ENCODE results near the gene PGA4.
"Not testable (repeated sequence)": the region's sequence is repeated elsewhere in the genome, so short reads cannot be mapped to it uniquely, and the experiment has no call there.

Gene PGA4

DNA sequence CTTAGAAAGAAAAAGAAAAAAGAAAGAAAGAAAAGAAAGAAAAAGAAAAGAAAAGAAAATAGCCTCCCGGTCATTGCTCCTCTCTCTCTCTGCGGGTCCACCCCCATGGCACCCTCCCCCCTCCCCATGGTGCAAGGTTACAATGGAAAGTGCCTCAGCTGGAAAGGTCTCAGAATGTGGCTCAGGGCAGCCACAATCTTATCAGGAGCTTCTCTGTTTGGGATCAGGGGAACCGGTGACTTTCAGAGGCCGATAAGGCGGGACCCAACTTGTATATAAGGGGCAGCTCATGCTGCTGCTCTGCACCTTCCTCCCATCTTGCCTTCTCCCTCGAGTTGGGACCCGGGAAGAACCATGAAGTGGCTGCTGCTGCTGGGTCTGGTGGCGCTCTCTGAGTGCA lies at the start of gene PGA4:
PGA4 (plus strand) TSS at position 301 of the 400 bp plus-strand sequence; CDS start at position 355, 54 bp downstream.
- DNase-seq, result not testable (repeated sequence)

DNA sequence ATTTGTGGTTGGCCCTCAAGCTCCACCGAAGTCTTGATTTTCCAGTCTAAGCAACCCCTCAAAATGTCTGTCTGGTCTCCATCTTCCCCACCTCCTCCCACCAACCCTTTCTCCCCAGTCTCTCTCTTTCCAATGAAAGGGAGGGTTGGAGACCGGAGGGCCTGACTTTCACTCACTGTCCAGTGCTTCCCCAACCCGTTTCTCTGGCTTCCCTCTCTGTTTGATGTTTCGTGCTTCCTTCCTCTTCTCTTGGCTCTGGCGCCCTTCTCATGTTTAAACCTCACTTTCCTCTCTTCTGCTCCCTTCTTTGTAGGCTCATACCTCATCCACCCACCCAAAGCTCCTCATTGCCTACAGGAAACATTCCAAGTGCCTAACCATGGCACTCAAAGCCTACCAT lies 49.8 kb upstream of the PGA4 start:
- TF ChIP-seq GATA1 (IDR thresholded peaks at IDR 0.05; ENCODE audit: low read depth, low read length), result no peak
- TF ChIP-seq POLR2A (IDR thresholded peaks at IDR 0.05; ENCODE audit: low read length), result no peak
- no peak for DNase-seq

DNA sequence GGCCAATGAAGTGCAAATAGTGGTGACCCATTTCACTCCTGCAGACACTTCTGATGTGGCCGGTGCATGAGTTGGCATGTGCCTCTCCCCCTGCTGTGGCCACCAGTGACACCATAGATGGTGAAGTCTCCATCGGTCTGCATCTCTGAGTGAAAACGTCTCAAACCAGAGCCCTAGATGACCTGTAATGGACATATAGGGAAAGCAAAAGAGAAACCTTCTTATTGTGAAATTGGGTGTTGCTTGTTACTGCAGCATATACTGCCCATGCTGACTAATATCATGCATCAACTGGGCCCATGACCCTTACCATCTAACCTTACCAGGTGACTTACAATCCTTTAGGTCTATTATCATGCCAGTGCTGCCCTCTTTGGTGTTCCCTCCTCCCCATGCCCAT lies 49.3 kb upstream of the PGA4 start:
- no peak for DNase-seq
- TF ChIP-seq GATA1 (IDR thresholded peaks at IDR 0.05; ENCODE audit: low read depth, low read length) (no peak), POLR2A (IDR thresholded peaks at IDR 0.05; ENCODE audit: low read length) (no peak)

DNA sequence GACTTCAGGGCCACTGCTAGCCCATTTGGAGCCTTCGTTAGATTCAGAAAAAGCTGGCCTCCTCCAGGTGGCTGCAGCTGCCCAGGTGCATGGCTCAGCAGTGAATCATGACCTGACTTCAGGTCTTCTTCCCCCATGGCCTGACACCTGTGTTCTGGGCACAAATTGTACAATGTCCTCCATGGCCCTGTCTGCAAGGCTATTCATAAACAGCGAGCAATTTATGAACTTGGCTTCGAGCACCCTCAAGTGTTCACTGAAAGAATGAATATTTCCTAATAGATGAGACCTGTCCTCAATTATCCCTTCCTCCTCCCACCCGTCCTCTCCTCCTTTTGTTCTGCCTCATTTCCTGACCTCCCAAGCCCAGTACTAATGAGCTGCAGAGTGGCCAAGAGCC lies 48.7 kb upstream of the PGA4 start:
- DNase-seq, result no peak
- TF ChIP-seq POLR2A (IDR thresholded peaks at IDR 0.05; ENCODE audit: low read length) (no peak), GATA1 (IDR thresholded peaks at IDR 0.05; ENCODE audit: low read depth, low read length) (no peak)

DNA sequence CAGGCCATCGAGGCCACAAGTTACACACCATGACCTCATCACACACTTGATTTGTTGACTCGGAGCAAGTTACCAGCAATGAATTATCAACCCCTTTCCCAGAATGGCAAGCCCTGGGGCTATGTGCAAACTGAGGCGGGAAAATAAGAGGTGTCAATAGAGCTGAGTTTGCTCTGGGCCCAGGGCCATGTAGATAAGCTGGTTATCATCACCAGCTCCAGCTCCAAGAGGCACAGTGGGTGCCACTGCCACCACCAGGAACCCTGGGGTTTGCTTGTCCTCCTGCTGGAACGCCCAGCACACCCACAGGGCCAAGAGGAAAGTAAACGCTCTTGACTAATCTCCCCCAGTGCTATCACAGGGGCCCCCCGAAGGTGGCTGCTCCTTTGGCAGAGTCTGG lies 47.9 kb upstream of the PGA4 start:
- peak in 1 of 2 experiments; percentile 17 for DNase-seq
- TF ChIP-seq POLR2A (IDR thresholded peaks at IDR 0.05; ENCODE audit: low read length) (no peak), GATA1 (IDR thresholded peaks at IDR 0.05; ENCODE audit: low read depth, low read length) (no peak)

DNA sequence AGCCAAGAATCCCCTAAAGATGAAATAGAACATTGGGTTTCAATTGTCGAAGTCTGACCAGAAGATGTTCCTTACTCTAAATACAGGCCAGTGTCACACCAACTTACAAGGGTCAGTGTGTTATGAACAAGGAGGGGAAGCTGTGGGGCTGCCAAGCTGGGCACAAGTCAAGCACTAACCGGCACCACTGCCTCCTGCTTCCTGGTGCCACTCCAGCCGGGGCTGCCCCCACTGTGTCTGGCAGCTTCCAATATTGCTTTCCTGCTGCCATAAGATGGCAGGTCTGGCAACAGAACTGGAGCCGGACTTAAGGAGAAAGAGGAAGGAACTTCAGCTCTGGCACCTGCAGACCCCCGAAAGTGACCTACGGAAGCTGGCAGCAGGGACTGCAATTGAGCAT lies 47.2 kb upstream of the PGA4 start:
- no peak for TF ChIP-seq GATA1 (IDR thresholded peaks at IDR 0.05; ENCODE audit: low read depth, low read length)
- TF ChIP-seq POLR2A (IDR thresholded peaks at IDR 0.05; ENCODE audit: low read length), result no peak
- DNase-seq, result no peak

DNA sequence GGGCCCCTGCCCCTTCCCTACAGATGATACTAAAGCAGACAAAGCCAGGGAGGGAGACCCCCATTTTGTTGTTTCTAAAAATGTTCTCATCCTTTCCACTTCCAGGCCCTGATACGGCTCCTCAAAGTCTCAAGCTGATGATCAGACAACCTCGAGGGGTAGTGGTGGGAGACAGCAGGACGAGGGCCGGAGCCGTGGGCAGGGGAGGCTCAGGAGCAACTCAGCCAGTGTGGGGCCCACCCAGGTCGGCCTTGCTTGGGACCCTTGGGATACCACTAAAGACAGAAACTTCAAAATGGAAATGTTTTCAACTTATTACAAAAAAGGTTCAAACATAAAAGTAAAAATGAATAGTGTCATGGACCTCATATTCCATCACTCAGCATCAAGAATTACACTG lies 45.7 kb upstream of the PGA4 start:
- DNase-seq, result no peak
- TF ChIP-seq GATA1 (IDR thresholded peaks at IDR 0.05; ENCODE audit: low read depth, low read length), result no peak
- TF ChIP-seq POLR2A (IDR thresholded peaks at IDR 0.05; ENCODE audit: low read length), result no peak

DNA sequence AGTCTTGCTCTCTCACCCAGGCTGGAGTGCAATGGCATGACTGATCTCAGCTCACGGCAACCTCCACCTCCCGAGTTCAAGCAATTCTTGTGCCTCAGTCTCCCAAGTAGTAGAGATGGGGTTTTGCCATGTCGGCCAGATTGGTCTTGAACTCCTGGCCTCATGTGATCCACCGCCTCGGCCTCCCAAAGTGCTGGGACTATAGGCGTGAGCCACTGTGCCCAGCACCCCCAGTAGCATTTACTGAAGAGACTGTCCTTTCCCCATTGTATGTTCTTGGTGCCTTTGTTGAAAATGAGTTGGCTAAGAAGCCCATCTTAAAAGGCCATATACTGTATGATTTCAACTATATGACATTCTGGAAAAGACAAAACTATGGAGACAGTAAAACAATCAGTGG lies 41.9 kb upstream of the PGA4 start:
- DNase-seq, result not testable (repeated sequence)

DNA sequence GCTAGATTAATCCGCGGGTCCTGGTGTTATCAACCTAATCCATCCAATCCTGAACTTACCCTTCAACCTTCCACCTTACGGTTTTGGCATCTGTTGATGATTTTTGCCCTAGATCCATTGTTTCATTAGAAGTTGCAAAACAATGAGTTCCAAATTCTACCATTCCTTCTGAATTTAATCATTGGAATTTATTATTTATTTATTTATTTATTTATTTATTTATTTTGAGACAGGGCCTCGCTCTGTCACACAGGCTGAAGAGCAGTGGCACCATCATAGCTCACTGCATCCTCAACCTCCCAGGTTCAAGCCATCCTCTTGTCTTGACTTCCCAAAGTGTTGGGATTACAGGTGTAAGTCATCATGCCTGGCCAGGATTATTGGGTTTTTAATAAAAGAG lies 40.7 kb upstream of the PGA4 start:
- TF ChIP-seq POLR2A (IDR thresholded peaks at IDR 0.05; ENCODE audit: low read length), result no peak
- TF ChIP-seq GATA1 (IDR thresholded peaks at IDR 0.05; ENCODE audit: low read depth, low read length), result no peak
- DNase-seq, result no peak

DNA sequence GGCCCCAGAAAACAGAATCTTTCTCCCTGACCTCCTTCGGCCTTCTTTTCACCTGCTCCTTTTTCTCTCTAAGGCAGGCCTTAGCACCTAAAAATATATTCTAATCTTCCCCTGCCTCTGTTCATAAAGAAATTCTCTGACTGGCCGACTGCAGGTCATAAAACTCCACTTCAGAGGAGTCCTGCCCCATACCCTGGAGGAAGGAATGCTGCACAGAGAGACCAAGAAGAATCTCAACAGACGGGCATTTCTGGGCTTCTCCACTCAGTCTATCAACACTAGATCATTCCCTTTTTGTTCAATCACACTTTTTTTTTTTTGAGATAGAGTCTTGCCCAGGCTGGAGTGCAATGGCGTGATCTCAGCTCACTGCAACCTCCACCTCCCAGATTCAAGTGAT lies 38.5 kb upstream of the PGA4 start:
- no peak for DNase-seq
- TF ChIP-seq POLR2A (IDR thresholded peaks at IDR 0.05; ENCODE audit: low read length) (no peak), GATA1 (IDR thresholded peaks at IDR 0.05; ENCODE audit: low read depth, low read length) (no peak)

DNA sequence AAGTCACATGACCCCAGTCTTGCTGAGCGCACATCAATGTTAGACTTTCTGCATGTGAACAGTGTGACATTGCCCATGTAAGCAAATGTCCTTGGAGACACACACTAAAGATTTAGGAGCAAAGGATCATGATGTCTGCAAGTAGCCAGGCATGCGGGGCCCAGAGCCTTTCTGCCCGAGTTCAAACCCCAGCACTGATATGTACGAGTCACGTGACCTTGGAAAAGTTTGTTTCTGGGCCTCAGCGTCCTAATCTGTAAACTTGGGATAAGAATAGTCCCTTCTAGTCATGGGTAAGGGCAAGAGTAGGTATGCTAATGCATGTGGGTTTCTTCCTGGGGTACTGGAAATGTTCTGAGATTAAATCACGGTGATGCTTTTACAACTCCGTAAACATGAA lies 35.6 kb upstream of the PGA4 start:
- DNase-seq, result no peak
- TF ChIP-seq POLR2A (IDR thresholded peaks at IDR 0.05; ENCODE audit: low read length), result no peak

DNA sequence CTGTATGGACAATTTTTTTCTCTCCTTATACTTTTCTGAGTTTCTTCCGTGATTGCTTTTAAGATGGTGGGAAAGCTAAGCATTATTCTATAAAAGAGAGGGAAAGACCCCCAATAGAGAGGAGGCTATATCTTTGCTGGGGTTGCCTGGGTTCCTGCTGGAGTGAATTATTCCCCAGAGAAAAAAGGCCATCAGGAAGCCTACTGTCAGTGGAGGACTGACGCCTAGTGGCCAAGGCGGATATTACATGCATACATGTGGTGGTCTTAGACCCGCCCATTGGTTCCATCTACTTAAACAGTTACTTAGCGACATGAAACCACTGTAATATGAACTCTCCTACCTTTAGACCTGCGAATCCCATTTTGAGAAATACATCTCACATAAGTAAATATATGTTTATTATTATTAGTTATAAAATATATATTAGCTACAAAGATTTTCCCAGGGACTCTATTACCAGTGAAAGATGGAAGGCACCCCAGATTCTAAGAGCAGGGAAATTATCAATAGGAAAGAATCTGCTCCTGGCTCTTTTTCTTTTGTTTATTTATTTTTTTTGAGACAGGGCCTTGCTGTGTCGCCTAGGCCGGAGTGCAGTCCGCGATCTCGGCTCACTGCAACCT lies 34.5 kb upstream of the PGA4 start:
- TF ChIP-seq POLR2A (IDR thresholded peaks at IDR 0.05; ENCODE audit: low read length) (no peak), GATA1 (IDR thresholded peaks at IDR 0.05; ENCODE audit: low read depth, low read length) (no peak)
- DNase-seq, result peak; percentile 81 to 90

DNA sequence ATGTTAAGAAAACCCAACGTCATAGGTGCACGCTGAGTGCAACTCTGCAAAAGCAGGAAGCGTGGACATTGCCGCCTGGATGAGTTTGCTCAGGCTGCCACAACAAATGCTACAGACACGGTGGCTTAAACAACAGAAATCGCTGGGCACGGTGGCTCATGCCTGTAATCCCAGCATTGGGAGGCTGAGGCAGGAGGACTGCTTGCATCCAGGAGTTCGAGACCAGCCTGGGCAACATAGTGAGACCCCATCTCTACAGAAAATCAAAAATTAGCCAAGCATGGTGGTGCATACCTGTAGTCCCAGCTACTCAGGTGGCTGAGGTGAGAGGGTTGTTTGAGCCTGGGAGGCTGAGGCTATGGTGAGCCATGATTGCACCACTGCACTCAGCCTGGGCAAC lies 32.2 kb upstream of the PGA4 start:
- DNase-seq, result no peak
- TF ChIP-seq GATA1 (IDR thresholded peaks at IDR 0.05; ENCODE audit: low read depth, low read length) (no peak), POLR2A (IDR thresholded peaks at IDR 0.05; ENCODE audit: low read length) (no peak)

DNA sequence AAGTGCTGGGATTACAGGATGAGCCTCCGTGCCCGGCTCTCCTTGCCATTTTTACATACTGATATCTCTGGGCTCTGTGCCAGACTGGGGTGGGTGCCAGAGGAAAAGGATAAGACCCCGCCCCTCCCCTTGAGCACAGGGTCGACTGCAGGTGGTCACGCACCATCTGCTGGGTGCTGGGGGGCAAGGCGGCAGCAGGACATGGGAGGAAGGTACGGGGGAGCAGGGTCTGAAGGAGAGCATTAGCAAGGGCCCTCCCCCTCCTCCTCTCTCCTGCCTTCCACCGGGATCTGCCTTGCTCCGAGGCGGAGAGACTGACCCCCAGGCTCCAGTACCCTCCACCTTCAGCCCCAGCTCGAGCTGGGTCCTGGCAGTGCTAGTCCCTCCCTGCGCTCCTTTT lies 28.6 kb upstream of the PGA4 start:
- no peak for DNase-seq
- TF ChIP-seq GATA1 (IDR thresholded peaks at IDR 0.05; ENCODE audit: low read depth, low read length) (no peak), POLR2A (IDR thresholded peaks at IDR 0.05; ENCODE audit: low read length) (no peak)

DNA sequence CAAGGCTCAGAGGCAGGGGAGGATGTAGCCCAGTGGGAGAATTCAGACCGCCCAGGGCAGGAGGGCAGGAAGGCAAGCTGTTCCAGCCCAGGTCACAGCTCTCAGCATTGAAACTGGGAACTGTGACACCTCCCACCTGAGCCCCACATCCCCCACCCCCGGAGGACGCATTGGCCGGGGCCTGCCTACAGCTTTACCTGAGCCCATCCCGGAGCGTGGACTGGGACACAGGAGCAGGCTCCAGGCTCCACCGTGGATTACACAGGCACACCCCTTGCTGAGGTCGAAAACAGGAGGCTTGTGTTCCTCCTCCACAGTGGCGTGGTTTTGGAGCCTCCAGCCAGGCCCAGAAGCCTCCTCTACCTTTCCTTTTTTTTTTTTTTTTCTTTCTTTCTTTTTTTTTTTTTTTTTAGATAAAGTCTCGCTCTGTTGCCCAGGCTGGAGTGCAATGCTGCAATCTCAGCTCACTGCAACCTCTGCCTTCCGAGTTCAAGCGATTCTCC lies 27.9 kb upstream of the PGA4 start:
- DNase-seq, result no peak
- no peak for TF ChIP-seq GATA1 (IDR thresholded peaks at IDR 0.05; ENCODE audit: low read depth, low read length)
- TF ChIP-seq POLR2A (IDR thresholded peaks at IDR 0.05; ENCODE audit: low read length), result no peak

Data from erythroblast (primary cell).